ENCODE results near the gene BCL11A. TPM values are rescaled to one million over a fixed set of nuclear protein-coding genes. Genes with fewer than 3 reads are reported as not detected.

The BCL11A gene
- polyA plus RNA-seq, 3 donors = 12.7 to 14.2 (median 12.8) TPM

DNA sequence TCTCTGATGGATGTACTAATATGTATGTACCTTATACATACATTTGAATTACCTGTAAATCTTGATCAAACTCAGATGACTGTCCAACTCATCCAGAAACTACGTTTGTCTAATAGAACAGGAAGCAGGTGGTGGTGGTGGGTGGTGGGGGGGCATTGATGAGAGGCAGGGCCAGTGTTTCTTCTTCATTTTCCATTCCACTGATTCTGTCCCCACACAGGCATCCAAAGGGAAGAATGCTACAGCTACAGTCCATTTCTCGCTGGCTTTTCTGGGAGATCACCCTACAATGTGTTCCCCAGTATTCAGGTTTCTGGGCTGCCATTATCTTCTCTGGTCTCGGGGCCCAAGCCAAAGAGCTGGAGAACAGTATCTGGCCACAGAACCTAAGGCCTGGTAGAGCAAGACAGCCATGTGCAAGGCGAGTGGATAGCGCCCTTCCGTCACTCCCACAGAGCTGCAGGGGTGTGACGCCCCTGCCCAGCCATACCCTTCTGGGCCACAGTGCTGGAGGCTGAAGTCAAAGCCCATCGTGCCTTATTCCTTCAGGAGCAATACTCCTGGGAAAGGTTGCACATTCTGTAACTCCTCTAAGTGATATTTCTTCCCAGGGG, 54.5 kb downstream of the BCL11A start:
- DNase-seq (ENCODE audit: extremely low read depth in 1 of 11, low read depth in 9 of 11, low spot score in 4 of 11) = no peak

GRCh38 chr2:60498127-60498815, 55.2 kb downstream of the BCL11A start:
- no peak for DNase-seq (ENCODE audit: extremely low read depth in 1 of 11, low read depth in 9 of 11, low spot score in 4 of 11)

GRCh38 chr2:60497500-60497899, 56.0 kb downstream of the BCL11A start:
- no peak for DNase-seq (ENCODE audit: extremely low read depth in 1 of 11, low read depth in 9 of 11, low spot score in 4 of 11)

- DNase-seq (ENCODE audit: extremely low read depth in 1 of 11, low read depth in 9 of 11, low spot score in 4 of 11) = no peak
Measured at GRCh38 chr2:60496956-60497355, 56.5 kb downstream of the BCL11A start.

DNA sequence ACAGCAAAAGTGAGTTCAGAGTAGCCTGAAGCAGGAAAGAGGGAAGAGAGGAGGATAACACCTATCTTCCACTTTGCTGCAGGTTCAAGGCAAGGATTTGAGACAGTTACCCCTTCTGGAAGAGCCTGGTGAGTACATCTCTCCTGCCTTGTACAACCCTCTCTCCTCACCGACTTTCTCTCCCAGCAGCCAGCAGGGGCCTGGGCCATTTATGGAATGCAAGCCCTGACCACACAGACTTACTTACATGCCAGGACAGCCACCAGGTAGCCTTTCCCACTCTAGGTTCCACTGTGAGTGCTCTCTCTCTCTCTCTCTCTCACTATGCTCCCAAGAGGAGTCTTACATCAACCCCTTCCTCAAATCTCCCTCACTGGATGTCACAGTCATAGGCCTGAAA, 57.0 kb downstream of the BCL11A start:
- no peak for DNase-seq (ENCODE audit: extremely low read depth in 1 of 11, low read depth in 9 of 11, low spot score in 4 of 11)

- DNase-seq (ENCODE audit: extremely low read depth in 1 of 11, low read depth in 9 of 11, low spot score in 4 of 11) = no peak
Measured at GRCh38 chr2:60495041-60495625, 58.3 kb downstream of the BCL11A start.

DNA sequence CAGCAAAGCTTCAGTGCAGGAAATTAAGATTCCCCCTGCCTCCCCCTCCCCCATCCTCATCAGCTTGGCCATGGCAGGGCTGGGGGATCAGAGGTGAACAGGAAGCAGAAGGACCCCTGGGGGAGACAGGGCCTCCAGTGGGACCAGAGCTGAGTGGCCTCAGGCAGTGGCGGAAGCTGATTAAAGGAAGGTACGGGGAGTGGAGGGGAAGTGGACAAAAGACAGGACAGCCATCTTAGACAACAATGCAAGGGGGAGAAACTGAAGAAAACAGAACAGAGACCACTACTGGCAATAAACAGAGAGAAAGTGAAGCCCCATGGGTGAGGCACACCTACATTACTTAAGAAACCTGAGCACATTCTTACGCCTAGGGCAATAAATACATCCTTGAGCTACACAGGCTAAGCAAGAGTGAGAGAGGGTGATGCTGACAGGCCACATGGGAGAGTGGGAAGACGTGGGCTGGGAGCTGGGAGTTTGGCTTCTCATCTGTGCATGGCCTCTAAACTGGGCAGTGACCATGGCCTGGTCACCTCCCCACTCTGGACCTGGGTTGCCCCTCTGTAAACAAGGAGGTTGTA, 59.6 kb downstream of the BCL11A start:
- no peak for DNase-seq (ENCODE audit: extremely low read depth in 1 of 11, low read depth in 9 of 11, low spot score in 4 of 11)

- DNase-seq (ENCODE audit: extremely low read depth in 1 of 11, low read depth in 9 of 11, low spot score in 4 of 11) = no peak
Measured at GRCh38 chr2:60492548-60492947, 60.9 kb downstream of the BCL11A start.

- no peak for DNase-seq (ENCODE audit: extremely low read depth in 1 of 11, low read depth in 9 of 11, low spot score in 4 of 11)
Measured at GRCh38 chr2:60490848-60491247, 62.6 kb downstream of the BCL11A start.

DNA sequence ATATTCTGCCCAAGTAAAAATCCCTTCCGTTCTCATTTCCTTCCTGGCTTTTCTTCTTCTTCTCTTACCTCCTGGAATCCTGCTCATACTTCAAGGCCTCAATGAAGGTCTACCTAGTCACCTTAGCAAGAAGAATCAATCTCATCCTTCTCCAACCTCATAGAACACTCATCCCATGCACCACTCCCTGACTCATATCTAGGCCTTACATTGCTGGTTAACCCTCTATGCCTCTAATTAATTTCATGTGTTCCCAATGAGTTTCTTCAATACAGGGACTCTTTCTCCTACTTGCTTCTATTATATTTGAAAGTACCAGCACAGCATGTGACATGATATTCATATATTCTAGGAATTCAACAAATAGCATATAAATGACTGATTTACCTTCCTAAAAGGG, 63.0 kb downstream of the BCL11A start:
- DNase-seq (ENCODE audit: extremely low read depth in 1 of 11, low read depth in 9 of 11, low spot score in 4 of 11) = no peak

GRCh38 chr2:60489289-60489688, 64.2 kb downstream of the BCL11A start:
- DNase-seq (ENCODE audit: extremely low read depth in 1 of 11, low read depth in 9 of 11, low spot score in 4 of 11) = no peak

DNA sequence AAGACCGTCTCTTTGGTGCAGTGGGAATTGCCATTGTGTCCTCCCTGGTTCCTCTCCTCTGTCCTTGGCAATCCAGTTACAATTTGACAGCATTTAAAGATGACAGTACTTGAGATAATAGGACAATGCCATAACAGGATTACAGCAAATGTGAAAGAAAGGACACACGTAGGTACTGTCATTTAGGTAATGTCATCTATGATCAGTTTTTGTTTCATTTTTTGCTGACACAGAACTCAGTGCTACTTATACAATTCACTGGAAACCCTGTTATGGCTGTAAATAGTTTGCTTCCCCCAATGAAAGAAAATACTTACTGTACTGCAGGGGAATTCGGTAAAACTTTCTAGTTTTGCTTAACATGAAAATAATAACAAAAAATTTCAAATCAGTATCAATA, 65.2 kb downstream of the BCL11A start:
- no peak for DNase-seq (ENCODE audit: extremely low read depth in 1 of 11, low read depth in 9 of 11, low spot score in 4 of 11)

DNA sequence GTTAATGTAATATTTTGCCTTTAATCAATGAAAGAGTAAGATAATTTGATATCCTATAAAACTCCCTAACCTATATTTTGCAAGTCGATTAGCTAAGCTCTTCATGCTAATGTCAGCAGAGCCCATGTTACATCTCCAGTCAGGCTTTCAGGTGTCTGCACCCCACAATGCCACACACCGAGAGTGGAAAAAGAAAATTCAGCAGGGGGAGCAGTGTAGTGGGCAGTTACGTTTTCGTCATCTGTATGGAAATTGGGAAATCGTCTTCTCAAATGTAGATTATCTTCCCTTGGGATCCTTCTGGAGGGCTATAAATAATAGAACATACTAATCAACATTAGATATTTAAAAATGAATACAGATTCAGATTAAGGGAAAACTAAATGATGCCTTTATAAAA, 66.3 kb downstream of the BCL11A start:
- no peak for DNase-seq (ENCODE audit: extremely low read depth in 1 of 11, low read depth in 9 of 11, low spot score in 4 of 11)

DNA sequence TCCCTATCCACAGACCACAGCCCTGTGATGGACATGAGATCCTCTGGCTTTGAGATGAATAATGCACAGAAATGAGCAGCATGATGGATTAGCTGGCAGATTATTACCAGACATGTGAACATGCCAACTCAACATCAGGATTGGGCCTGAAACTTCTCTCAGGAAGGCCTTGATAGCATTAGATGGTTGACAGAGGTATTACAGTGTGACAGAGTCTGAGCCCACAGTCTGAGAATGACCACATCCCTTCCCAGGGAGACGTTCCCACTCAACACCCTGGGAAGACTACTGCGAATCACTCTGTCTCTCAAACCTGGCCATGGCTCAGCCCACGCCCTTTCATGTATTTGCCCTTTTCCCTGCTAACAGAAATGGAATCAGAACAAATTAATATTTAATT, 66.9 kb downstream of the BCL11A start:
- no peak for DNase-seq (ENCODE audit: extremely low read depth in 1 of 11, low read depth in 9 of 11, low spot score in 4 of 11)

GRCh38 chr2:60486067-60486466, 67.4 kb downstream of the BCL11A start:
- no peak for DNase-seq (ENCODE audit: extremely low read depth in 1 of 11, low read depth in 9 of 11, low spot score in 4 of 11)

- no peak for DNase-seq (ENCODE audit: extremely low read depth in 1 of 11, low read depth in 9 of 11, low spot score in 4 of 11)
Measured at GRCh38 chr2:60485550-60485949, 67.9 kb downstream of the BCL11A start.

DNA sequence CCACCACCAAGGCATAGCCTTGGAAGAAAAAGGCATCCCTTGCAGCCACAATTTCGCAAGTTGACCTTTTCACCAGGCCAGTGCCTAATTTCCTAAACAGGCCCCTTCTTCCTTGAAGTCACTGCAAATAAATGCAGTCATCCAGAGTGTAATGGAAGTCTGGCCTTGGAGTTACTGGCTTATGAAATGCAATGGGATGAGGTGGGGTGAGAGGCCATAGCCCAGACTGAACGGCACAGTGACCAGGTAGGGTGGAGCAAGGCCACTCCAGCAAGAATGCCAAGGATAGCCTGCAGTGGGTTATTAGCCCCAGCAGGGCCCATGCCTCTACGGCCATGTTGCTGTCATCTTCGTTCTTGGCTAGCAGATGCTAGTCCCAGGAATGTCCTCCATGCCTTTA, 68.4 kb downstream of the BCL11A start:
- no peak for DNase-seq (ENCODE audit: extremely low read depth in 1 of 11, low read depth in 9 of 11, low spot score in 4 of 11)

- DNase-seq (ENCODE audit: extremely low read depth in 1 of 11, low read depth in 9 of 11, low spot score in 4 of 11) = no peak
Measured at GRCh38 chr2:60484133-60484645, 69.3 kb downstream of the BCL11A start.

GRCh38 chr2:60483401-60483800, 70.1 kb downstream of the BCL11A start:
- no peak for DNase-seq (ENCODE audit: extremely low read depth in 1 of 11, low read depth in 9 of 11, low spot score in 4 of 11)

- DNase-seq (ENCODE audit: extremely low read depth in 1 of 11, low read depth in 9 of 11, low spot score in 4 of 11) = no peak
Measured at GRCh38 chr2:60482222-60482621, 71.2 kb downstream of the BCL11A start.

All from renal cortex interstitium (tissue), 11 donors.